Fibroblast of lung (primary cell): ENCODE results near the gene SLC7A6OS.

Source experiments
- EZH2 ChIP-seq: IDR thresholded peaks from 2 replicates; pipeline ENCODE4 v1.5.1; 2012; ENCODE audit warnings: low read length, control low read depth, mild to moderate bottlenecking; ENCODE audit errors: missing control alignments
- TF ChIP-seq, protein P1 (sequence below), 2 donors: IDR thresholded peaks in 1 of 2; conservative IDR thresholded peaks in 1 of 2; 1 replicate in 1 of 2; 2 replicates in 1 of 2; pipeline ENCODE4 v1.5.1; 2011 to 2012; ENCODE audit warnings: low read length in 2 of 2, control low read depth in 1 of 2, inconsistent platforms in 1 of 2, low read depth in 1 of 2, mild to moderate bottlenecking in 1 of 2

DNA sequence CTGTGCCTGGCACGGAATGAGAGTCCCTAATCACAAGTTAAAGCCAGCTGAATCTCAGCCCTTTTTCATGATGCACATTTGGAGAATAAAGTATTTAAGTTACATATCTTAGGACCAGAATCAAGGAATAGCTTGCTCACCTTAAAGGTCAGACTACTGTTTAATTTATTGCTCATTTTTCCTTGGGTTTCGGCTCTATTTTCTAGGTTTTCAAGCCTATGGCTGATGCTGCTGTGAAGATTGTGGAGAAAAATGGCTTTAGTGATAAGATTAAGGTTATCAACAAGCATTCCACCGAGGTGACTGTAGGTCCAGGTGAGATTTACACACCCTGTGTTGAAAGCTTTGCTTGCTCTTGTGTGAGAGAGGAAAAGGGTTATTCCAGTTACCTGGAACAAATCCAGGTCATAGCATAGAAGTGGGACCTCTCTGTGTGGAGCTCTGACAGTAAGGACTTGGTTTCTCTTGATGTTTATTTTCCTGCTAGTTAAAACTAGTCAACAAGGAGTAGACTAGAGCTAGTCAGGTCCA, 18.2 kb upstream of the SLC7A6OS start:
- TF ChIP-seq, protein P1, sequence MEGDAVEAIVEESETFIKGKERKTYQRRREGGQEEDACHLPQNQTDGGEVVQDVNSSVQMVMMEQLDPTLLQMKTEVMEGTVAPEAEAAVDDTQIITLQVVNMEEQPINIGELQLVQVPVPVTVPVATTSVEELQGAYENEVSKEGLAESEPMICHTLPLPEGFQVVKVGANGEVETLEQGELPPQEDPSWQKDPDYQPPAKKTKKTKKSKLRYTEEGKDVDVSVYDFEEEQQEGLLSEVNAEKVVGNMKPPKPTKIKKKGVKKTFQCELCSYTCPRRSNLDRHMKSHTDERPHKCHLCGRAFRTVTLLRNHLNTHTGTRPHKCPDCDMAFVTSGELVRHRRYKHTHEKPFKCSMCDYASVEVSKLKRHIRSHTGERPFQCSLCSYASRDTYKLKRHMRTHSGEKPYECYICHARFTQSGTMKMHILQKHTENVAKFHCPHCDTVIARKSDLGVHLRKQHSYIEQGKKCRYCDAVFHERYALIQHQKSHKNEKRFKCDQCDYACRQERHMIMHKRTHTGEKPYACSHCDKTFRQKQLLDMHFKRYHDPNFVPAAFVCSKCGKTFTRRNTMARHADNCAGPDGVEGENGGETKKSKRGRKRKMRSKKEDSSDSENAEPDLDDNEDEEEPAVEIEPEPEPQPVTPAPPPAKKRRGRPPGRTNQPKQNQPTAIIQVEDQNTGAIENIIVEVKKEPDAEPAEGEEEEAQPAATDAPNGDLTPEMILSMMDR (conservative IDR thresholded peaks at IDR 0.05 in 1 of 2, IDR thresholded peaks at IDR 0.05 in 1 of 2; ENCODE audit: low read depth in 1 of 2, low read length in 2 of 2), result no peak
- no peak for TF ChIP-seq EZH2
